HG03439 (cell line): ENCODE data around the gene TAF3.

ENCODE experiments used
- ATAC-seq: cut with Tn5 transposase; IDR thresholded peaks from one replicate; pipeline ENCODE4 v1.9.1; 2021; ENCODE audit warnings: mild to moderate bottlenecking, moderate library complexity; ENCODE audit not compliant: unreplicated experiment

The TAF3 gene

GRCh38 chr10:7965457-7965856 lies 147.2 kb downstream of the TAF3 start:
- ATAC-seq, result no peak

- no peak for ATAC-seq
Observed at GRCh38 chr10:7967035-7967434, 148.7 kb downstream of the TAF3 start.

- no peak for ATAC-seq
Observed at GRCh38 chr10:7968510-7969112, 150.3 kb downstream of the TAF3 start.

- no peak for ATAC-seq
Observed at GRCh38 chr10:7969623-7970022, 151.3 kb downstream of the TAF3 start.

- ATAC-seq, result no peak
Observed at GRCh38 chr10:7971949-7972348, 153.6 kb downstream of the TAF3 start.

GRCh38 chr10:7972367-7972766 lies 154.1 kb downstream of the TAF3 start:
- no peak for ATAC-seq

- no peak for ATAC-seq
Observed at GRCh38 chr10:7980196-7980595, 161.9 kb downstream of the TAF3 start.

GRCh38 chr10:7982727-7983126 lies 164.4 kb downstream of the TAF3 start:
- no peak for ATAC-seq

- no peak for ATAC-seq
Observed at GRCh38 chr10:7984325-7984724, 166.0 kb downstream of the TAF3 start.

GRCh38 chr10:7984896-7985295 lies 166.6 kb downstream of the TAF3 start:
- no peak for ATAC-seq

- no peak for ATAC-seq
Observed at GRCh38 chr10:7986851-7987250, 168.5 kb downstream of the TAF3 start.

- no peak for ATAC-seq
Observed at GRCh38 chr10:7988989-7989388, 170.7 kb downstream of the TAF3 start.

GRCh38 chr10:7998831-7999230 lies 180.5 kb downstream of the TAF3 start:
- no peak for ATAC-seq

- no peak for ATAC-seq
Observed at GRCh38 chr10:8004469-8005000, 186.2 kb downstream of the TAF3 start.

- no peak for ATAC-seq
Observed at GRCh38 chr10:8006274-8006999, 188.1 kb downstream of the TAF3 start.

- ATAC-seq, result no peak
Observed at GRCh38 chr10:8009031-8009430, 190.7 kb downstream of the TAF3 start.

- ATAC-seq, result no peak
Observed at GRCh38 chr10:8013006-8013405, 194.7 kb downstream of the TAF3 start.

GRCh38 chr10:8013619-8014018 lies 195.3 kb downstream of the TAF3 start:
- no peak for ATAC-seq

GRCh38 chr10:8014649-8015048 lies 196.3 kb downstream of the TAF3 start:
- ATAC-seq, result no peak

GRCh38 chr10:8017277-8017676 lies 199.0 kb downstream of the TAF3 start:
- ATAC-seq, result no peak

GRCh38 chr10:8023321-8023720 lies 205.0 kb downstream of the TAF3 start:
- ATAC-seq, result no peak

- no peak for ATAC-seq
Observed at GRCh38 chr10:8023851-8024250, 205.5 kb downstream of the TAF3 start.
